ENCODE results near the gene SHROOM4. TPM values are rescaled to one million over a fixed set of nuclear protein-coding genes. Genes with fewer than 3 reads are reported as not detected.

SHROOM4 gene
- total RNA-seq, 1 donor from 2014 or later, result 3.7 TPM

- no peak overlapping the region for H3K4me3 ChIP-seq (ENCODE audit: low read length in 3 of 3)
- H3K27ac ChIP-seq (ENCODE audit: low read depth, low read length), result no peak overlapping the region
- H3K9ac ChIP-seq (ENCODE audit: low read depth in 1 of 3, low read length in 3 of 3), result no peak overlapping the region
- no peaks in the 10 kb centered on the region for H3K27me3 ChIP-seq (ENCODE audit: control insufficient read depth in 3 of 3, insufficient read depth in 3 of 3, low read length in 3 of 3)
- no peaks in the 10 kb centered on the region for H3K36me3 ChIP-seq (ENCODE audit: control insufficient read depth in 3 of 3, insufficient read depth in 3 of 3, low read length in 3 of 3)
- H3K9me3 ChIP-seq (ENCODE audit: control insufficient read depth in 3 of 3, low read length in 3 of 3), result no peaks in the 10 kb centered on the region
- H3K4me1 ChIP-seq (ENCODE audit: control insufficient read depth in 3 of 3, insufficient read depth in 3 of 3, low read length in 3 of 3), result no peaks in the 10 kb centered on the region
These were observed 25.0 kb upstream of the SHROOM4 start for GRCh38 chrX:50838820-50839600.

GRCh38 chrX:50827996-50828395 is 14.0 kb upstream of the SHROOM4 start:
- H3K27me3 ChIP-seq (ENCODE audit: control insufficient read depth in 3 of 3, insufficient read depth in 3 of 3, low read length in 3 of 3), result no peaks in the 10 kb centered on the region
- H3K4me3 ChIP-seq (ENCODE audit: low read length in 3 of 3), result no peak overlapping the region
- H3K4me1 ChIP-seq (ENCODE audit: control insufficient read depth in 3 of 3, insufficient read depth in 3 of 3, low read length in 3 of 3), result no peaks in the 10 kb centered on the region
- no peaks in the 10 kb centered on the region for H3K9me3 ChIP-seq (ENCODE audit: control insufficient read depth in 3 of 3, low read length in 3 of 3)
- H3K27ac ChIP-seq (ENCODE audit: low read depth, low read length), result no peak overlapping the region
- H3K9ac ChIP-seq (ENCODE audit: low read depth in 1 of 3, low read length in 3 of 3), result no peak overlapping the region
- no peaks in the 10 kb centered on the region for H3K36me3 ChIP-seq (ENCODE audit: control insufficient read depth in 3 of 3, insufficient read depth in 3 of 3, low read length in 3 of 3)

GRCh38 chrX:50825825-50826224 is 11.8 kb upstream of the SHROOM4 start:
- H3K27ac ChIP-seq (ENCODE audit: low read depth, low read length), result no peak overlapping the region
- no peaks in the 10 kb centered on the region for H3K9me3 ChIP-seq (ENCODE audit: control insufficient read depth in 3 of 3, low read length in 3 of 3)
- no peak overlapping the region for H3K4me3 ChIP-seq (ENCODE audit: low read length in 3 of 3)
- no peaks in the 10 kb centered on the region for H3K4me1 ChIP-seq (ENCODE audit: control insufficient read depth in 3 of 3, insufficient read depth in 3 of 3, low read length in 3 of 3)
- no peaks in the 10 kb centered on the region for H3K27me3 ChIP-seq (ENCODE audit: control insufficient read depth in 3 of 3, insufficient read depth in 3 of 3, low read length in 3 of 3)
- H3K36me3 ChIP-seq (ENCODE audit: control insufficient read depth in 3 of 3, insufficient read depth in 3 of 3, low read length in 3 of 3), result no peaks in the 10 kb centered on the region
- no peak overlapping the region for H3K9ac ChIP-seq (ENCODE audit: low read depth in 1 of 3, low read length in 3 of 3)

- Histone ChIP-seq H3K4me3 (ENCODE audit: low read length in 3 of 3) (no peak overlapping the region), H3K36me3 (ENCODE audit: control insufficient read depth in 3 of 3, insufficient read depth in 3 of 3, low read length in 3 of 3) (no peaks in the 10 kb centered on the region)
These were observed 5.0 kb upstream of the SHROOM4 start for GRCh38 chrX:50818986-50819385.

GRCh38 chrX:50815120-50815519 is 1.1 kb upstream of the SHROOM4 start:
- Histone ChIP-seq H3K4me1 (ENCODE audit: control insufficient read depth in 3 of 3, insufficient read depth in 3 of 3, low read length in 3 of 3) (peaks cover 0 to 6% (median 0%) of the 10 kb centered on the region in 3 donors), H3K9ac (ENCODE audit: low read depth in 1 of 3, low read length in 3 of 3) (no peak overlapping the region), H3K36me3 (ENCODE audit: control insufficient read depth in 3 of 3, insufficient read depth in 3 of 3, low read length in 3 of 3) (no peaks in the 10 kb centered on the region), H3K9me3 (ENCODE audit: control insufficient read depth in 3 of 3, low read length in 3 of 3) (no peaks in the 10 kb centered on the region), H3K4me3 (ENCODE audit: low read length in 3 of 3) (no peak overlapping the region), H3K27ac (ENCODE audit: low read depth, low read length) (no peak overlapping the region), H3K27me3 (ENCODE audit: control insufficient read depth in 3 of 3, insufficient read depth in 3 of 3, low read length in 3 of 3) (peaks cover 0 to 10% (median 4%) of the 10 kb centered on the region in 3 donors)

More at GRCh38 chrX:50818986-50819385, 5.0 kb upstream of the SHROOM4 start:
- Histone ChIP-seq H3K4me1 (ENCODE audit: control insufficient read depth in 3 of 3, insufficient read depth in 3 of 3, low read length in 3 of 3) (peaks cover 0 to 3% (median 0%) of the 10 kb centered on the region in 3 donors), H3K9ac (ENCODE audit: low read depth in 1 of 3, low read length in 3 of 3) (no peak overlapping the region), H3K27ac (ENCODE audit: low read depth, low read length) (no peak overlapping the region), H3K27me3 (ENCODE audit: control insufficient read depth in 3 of 3, insufficient read depth in 3 of 3, low read length in 3 of 3) (no peaks in the 10 kb centered on the region), H3K9me3 (ENCODE audit: control insufficient read depth in 3 of 3, low read length in 3 of 3) (no peaks in the 10 kb centered on the region)

- no peaks in the 10 kb centered on the region for H3K9me3 ChIP-seq (ENCODE audit: control insufficient read depth in 3 of 3, low read length in 3 of 3)
- peaks cover 0 to 6% (median 0%) of the 10 kb centered on the region in 3 donors for H3K4me1 ChIP-seq (ENCODE audit: control insufficient read depth in 3 of 3, insufficient read depth in 3 of 3, low read length in 3 of 3)
- peak overlapping the region in 1 of 3 donors; percentile 66 for H3K4me3 ChIP-seq (ENCODE audit: low read length in 3 of 3)
- peak overlapping the region; percentile 36 for H3K27ac ChIP-seq (ENCODE audit: low read depth, low read length)
- H3K36me3 ChIP-seq (ENCODE audit: control insufficient read depth in 3 of 3, insufficient read depth in 3 of 3, low read length in 3 of 3), result no peaks in the 10 kb centered on the region
- peaks cover 0 to 10% (median 4%) of the 10 kb centered on the region in 3 donors for H3K27me3 ChIP-seq (ENCODE audit: control insufficient read depth in 3 of 3, insufficient read depth in 3 of 3, low read length in 3 of 3)
- no peak overlapping the region for H3K9ac ChIP-seq (ENCODE audit: low read depth in 1 of 3, low read length in 3 of 3)
These were observed 707 bp upstream of the SHROOM4 start for GRCh38 chrX:50814701-50815100.

- peak overlapping the region; percentile 36 for H3K27ac ChIP-seq (ENCODE audit: low read depth, low read length)
- no peaks in the 10 kb centered on the region for H3K9me3 ChIP-seq (ENCODE audit: control insufficient read depth in 3 of 3, low read length in 3 of 3)
- H3K4me1 ChIP-seq (ENCODE audit: control insufficient read depth in 3 of 3, insufficient read depth in 3 of 3, low read length in 3 of 3), result peaks cover 0 to 6% (median 0%) of the 10 kb centered on the region in 3 donors
- H3K27me3 ChIP-seq (ENCODE audit: control insufficient read depth in 3 of 3, insufficient read depth in 3 of 3, low read length in 3 of 3), result peaks cover 0 to 10% (median 4%) of the 10 kb centered on the region in 3 donors
- peak overlapping the region; percentile 59 to 68 (median 66) for H3K4me3 ChIP-seq (ENCODE audit: low read length in 3 of 3)
- peak overlapping the region in 2 of 3 donors; percentile 51 to 57 for H3K9ac ChIP-seq (ENCODE audit: low read depth in 1 of 3, low read length in 3 of 3)
- H3K36me3 ChIP-seq (ENCODE audit: control insufficient read depth in 3 of 3, insufficient read depth in 3 of 3, low read length in 3 of 3), result no peaks in the 10 kb centered on the region
These were observed 775 bp downstream of the SHROOM4 start for GRCh38 chrX:50812995-50813842.

- no peaks in the 10 kb centered on the region for H3K9me3 ChIP-seq (ENCODE audit: control insufficient read depth in 3 of 3, low read length in 3 of 3)
- H3K36me3 ChIP-seq (ENCODE audit: control insufficient read depth in 3 of 3, insufficient read depth in 3 of 3, low read length in 3 of 3), result no peaks in the 10 kb centered on the region
- H3K27me3 ChIP-seq (ENCODE audit: control insufficient read depth in 3 of 3, insufficient read depth in 3 of 3, low read length in 3 of 3), result peaks cover 0 to 5% (median 0%) of the 10 kb centered on the region in 3 donors
- no peak overlapping the region for H3K9ac ChIP-seq (ENCODE audit: low read depth in 1 of 3, low read length in 3 of 3)
- no peak overlapping the region for H3K4me3 ChIP-seq (ENCODE audit: low read length in 3 of 3)
- H3K4me1 ChIP-seq (ENCODE audit: control insufficient read depth in 3 of 3, insufficient read depth in 3 of 3, low read length in 3 of 3), result no peaks in the 10 kb centered on the region
- no peak overlapping the region for H3K27ac ChIP-seq (ENCODE audit: low read depth, low read length)
These were observed 8.7 kb downstream of the SHROOM4 start for GRCh38 chrX:50805276-50805675.

- peaks cover 0 to 10% (median 0%) of the 10 kb centered on the region in 3 donors for H3K27me3 ChIP-seq (ENCODE audit: control insufficient read depth in 3 of 3, insufficient read depth in 3 of 3, low read length in 3 of 3)
- H3K4me3 ChIP-seq (ENCODE audit: low read length in 3 of 3), result no peak overlapping the region
- H3K9ac ChIP-seq (ENCODE audit: low read depth in 1 of 3, low read length in 3 of 3), result no peak overlapping the region
- no peaks in the 10 kb centered on the region for H3K36me3 ChIP-seq (ENCODE audit: control insufficient read depth in 3 of 3, insufficient read depth in 3 of 3, low read length in 3 of 3)
- H3K27ac ChIP-seq (ENCODE audit: low read depth, low read length), result no peak overlapping the region
- no peaks in the 10 kb centered on the region for H3K9me3 ChIP-seq (ENCODE audit: control insufficient read depth in 3 of 3, low read length in 3 of 3)
- H3K4me1 ChIP-seq (ENCODE audit: control insufficient read depth in 3 of 3, insufficient read depth in 3 of 3, low read length in 3 of 3), result no peaks in the 10 kb centered on the region
These were observed 12.9 kb downstream of the SHROOM4 start for GRCh38 chrX:50801135-50801534.

- H3K9ac ChIP-seq (ENCODE audit: low read depth in 1 of 3, low read length in 3 of 3), result no peak overlapping the region
- no peak overlapping the region for H3K4me3 ChIP-seq (ENCODE audit: low read length in 3 of 3)
- H3K27ac ChIP-seq (ENCODE audit: low read depth, low read length), result no peak overlapping the region
These were observed 14.4 kb downstream of the SHROOM4 start for GRCh38 chrX:50799531-50799961.

More at GRCh38 chrX:50799531-50799961, 14.4 kb downstream of the SHROOM4 start:
- Histone ChIP-seq H3K9me3 (ENCODE audit: control insufficient read depth in 3 of 3, low read length in 3 of 3) (no peaks in the 10 kb centered on the region), H3K36me3 (ENCODE audit: control insufficient read depth in 3 of 3, insufficient read depth in 3 of 3, low read length in 3 of 3) (no peaks in the 10 kb centered on the region), H3K4me1 (ENCODE audit: control insufficient read depth in 3 of 3, insufficient read depth in 3 of 3, low read length in 3 of 3) (no peaks in the 10 kb centered on the region), H3K27me3 (ENCODE audit: control insufficient read depth in 3 of 3, insufficient read depth in 3 of 3, low read length in 3 of 3) (peaks cover 0 to 10% (median 0%) of the 10 kb centered on the region in 3 donors)

Measured in skeletal muscle tissue (tissue), 4 donors.